ENCODE data around the gene APOOL.

The APOOL gene

DNA sequence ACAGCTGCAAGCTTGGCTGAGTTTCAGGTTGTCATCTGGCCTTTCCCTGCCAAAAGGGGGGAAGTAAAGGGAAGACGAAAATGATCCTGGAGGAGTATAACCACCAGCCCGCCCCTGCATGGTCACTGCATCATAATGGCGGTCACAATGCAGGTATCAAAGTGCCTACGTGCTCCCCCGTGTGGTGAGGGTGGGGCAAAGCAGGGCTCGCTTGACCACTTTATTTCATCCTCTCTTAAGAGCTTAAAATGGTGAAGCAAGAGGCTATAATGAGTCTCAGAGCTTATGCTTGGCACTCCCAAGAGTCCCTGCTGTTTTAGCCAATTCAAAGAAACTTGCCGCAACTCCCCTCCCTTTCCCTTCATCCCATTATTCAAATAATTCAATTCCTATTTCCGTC is 105.6 kb downstream of the APOOL start:
- peak; percentile 28 for DNase-seq (ENCODE audit: low spot score)
- in situ Hi-C loops (cut with MboI; ENCODE audit: low sequenced_read_pairs, unreplicated experiment): no loop called here

DNA sequence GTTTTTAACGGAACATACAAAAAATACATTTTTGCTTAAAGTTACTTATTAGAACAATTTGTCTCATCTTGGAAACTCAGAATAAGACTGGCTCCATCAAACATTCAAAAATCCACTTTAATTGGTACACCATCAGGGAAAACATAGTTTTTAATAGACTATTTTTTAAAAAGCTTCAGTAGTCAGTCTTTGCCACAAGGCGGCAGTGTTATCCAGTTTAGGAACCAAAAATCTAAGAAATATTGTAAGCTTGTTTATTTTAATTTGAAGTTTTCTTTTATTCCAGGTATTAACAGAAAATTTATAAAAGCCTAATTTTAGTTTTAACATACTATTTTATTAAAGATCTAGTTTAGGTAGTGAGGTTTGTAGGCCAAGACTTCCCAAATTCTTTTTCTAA is 107.7 kb downstream of the APOOL start:
- in situ Hi-C loops (cut with MboI; ENCODE audit: low sequenced_read_pairs, unreplicated experiment): no loop called here

More for the DNA sequence above, 105.6 kb downstream of the APOOL start:
- TF ChIP-seq, protein P1, sequence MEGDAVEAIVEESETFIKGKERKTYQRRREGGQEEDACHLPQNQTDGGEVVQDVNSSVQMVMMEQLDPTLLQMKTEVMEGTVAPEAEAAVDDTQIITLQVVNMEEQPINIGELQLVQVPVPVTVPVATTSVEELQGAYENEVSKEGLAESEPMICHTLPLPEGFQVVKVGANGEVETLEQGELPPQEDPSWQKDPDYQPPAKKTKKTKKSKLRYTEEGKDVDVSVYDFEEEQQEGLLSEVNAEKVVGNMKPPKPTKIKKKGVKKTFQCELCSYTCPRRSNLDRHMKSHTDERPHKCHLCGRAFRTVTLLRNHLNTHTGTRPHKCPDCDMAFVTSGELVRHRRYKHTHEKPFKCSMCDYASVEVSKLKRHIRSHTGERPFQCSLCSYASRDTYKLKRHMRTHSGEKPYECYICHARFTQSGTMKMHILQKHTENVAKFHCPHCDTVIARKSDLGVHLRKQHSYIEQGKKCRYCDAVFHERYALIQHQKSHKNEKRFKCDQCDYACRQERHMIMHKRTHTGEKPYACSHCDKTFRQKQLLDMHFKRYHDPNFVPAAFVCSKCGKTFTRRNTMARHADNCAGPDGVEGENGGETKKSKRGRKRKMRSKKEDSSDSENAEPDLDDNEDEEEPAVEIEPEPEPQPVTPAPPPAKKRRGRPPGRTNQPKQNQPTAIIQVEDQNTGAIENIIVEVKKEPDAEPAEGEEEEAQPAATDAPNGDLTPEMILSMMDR (IDR thresholded peaks at IDR 0.05; ENCODE audit: borderline replicate concordance, control extremely low read depth, extremely low read depth, insufficient read depth, missing control alignments): peak; percentile 38

DNA sequence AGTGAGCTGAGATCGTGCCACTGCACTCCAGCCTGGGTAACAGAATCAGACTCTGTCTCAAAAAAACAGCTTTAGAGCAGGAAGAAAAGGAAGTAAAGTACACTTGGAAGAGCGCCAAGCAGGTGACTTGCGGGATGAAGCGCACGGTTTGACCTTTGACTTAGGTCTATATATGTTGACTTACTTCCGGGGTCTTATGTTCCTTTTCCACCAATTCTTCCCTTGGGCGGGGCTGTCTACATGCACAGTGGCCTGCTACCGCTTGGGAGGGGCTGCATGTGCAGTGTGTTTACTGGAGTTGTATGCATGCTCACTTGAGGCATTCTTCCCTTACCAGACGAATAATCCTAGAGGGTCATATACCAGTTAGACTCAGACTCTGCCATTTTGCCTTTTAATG is 108.6 kb downstream of the APOOL start:
- in situ Hi-C loops (cut with MboI; ENCODE audit: low sequenced_read_pairs, unreplicated experiment): no loop called here
- no peak for DNase-seq (ENCODE audit: low spot score)
- TF ChIP-seq, protein P1 (IDR thresholded peaks at IDR 0.05; ENCODE audit: borderline replicate concordance, control extremely low read depth, extremely low read depth, insufficient read depth, missing control alignments): no peak

More for the DNA sequence above, 107.7 kb downstream of the APOOL start:
- DNase-seq (ENCODE audit: low spot score): no peak
- TF ChIP-seq, protein P1 (IDR thresholded peaks at IDR 0.05; ENCODE audit: borderline replicate concordance, control extremely low read depth, extremely low read depth, insufficient read depth, missing control alignments): peak; percentile 54

DNA sequence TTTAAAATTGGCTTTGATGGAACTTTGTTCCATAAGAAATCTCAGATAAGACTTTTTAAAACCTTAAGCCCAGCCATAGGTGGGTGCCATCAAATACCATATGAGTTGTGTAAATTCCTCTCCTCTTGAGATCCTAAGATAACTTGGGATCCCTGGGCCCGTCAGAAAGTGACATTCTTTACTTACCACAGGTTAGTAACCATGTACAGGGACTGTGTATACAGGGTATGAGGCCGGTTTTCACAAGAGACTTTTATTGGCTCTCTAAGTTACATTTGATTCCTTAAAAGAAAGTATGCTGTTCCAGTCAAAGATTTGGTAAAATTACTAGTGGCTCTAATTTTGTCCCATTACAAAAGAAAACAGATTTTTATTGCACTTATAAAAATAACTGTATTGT is 110.1 kb downstream of the APOOL start:
- in situ Hi-C loops (cut with MboI; ENCODE audit: low sequenced_read_pairs, unreplicated experiment): no loop called here
- TF ChIP-seq, protein P1 (IDR thresholded peaks at IDR 0.05; ENCODE audit: borderline replicate concordance, control extremely low read depth, extremely low read depth, insufficient read depth, missing control alignments): no peak
- DNase-seq (ENCODE audit: low spot score): no peak

DNA sequence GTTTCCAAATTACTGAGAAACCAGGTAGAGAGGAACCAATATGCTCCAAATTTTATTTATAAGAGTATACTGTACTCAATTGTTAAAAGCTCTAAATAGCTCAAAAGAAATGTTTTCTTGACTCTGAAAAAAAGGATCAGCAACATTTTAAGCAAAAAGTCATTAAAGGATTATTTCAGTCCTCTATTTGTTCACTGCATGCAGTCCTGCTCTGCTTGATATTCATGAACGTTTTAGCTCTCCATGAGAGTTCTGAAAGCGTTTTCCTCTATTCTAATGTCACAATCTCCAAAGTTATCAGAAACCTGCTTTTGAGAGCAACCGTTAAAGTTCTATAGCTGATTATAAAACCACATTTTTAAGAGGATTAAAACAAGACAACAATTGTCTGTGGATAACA is 110.5 kb downstream of the APOOL start:
- in situ Hi-C loops (cut with MboI; ENCODE audit: low sequenced_read_pairs, unreplicated experiment): no loop called here
- no peak for DNase-seq (ENCODE audit: low spot score)
- TF ChIP-seq, protein P1 (IDR thresholded peaks at IDR 0.05; ENCODE audit: borderline replicate concordance, control extremely low read depth, extremely low read depth, insufficient read depth, missing control alignments): no peak

DNA sequence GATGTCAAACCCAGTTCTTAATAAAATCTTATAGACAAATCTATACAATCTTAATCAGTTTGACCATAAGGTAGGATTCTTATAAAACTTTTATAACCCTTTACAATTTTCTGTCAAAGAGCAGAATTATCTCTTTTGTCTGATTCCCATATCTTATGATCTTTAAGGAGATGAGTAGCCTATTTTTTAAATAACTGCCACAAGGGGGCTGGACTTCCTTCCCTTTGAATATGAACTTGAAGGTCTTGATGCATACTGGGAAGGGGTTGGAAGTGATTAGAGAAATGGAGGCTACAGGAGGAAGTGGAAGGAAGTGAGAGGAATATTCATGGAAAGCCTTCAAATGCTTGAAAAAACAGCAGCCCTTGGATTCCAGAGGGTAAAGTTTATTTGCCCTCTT is 111.1 kb downstream of the APOOL start:
- in situ Hi-C loops (cut with MboI; ENCODE audit: low sequenced_read_pairs, unreplicated experiment): no loop called here
- no peak for DNase-seq (ENCODE audit: low spot score)
- TF ChIP-seq, protein P1 (IDR thresholded peaks at IDR 0.05; ENCODE audit: borderline replicate concordance, control extremely low read depth, extremely low read depth, insufficient read depth, missing control alignments): no peak

DNA sequence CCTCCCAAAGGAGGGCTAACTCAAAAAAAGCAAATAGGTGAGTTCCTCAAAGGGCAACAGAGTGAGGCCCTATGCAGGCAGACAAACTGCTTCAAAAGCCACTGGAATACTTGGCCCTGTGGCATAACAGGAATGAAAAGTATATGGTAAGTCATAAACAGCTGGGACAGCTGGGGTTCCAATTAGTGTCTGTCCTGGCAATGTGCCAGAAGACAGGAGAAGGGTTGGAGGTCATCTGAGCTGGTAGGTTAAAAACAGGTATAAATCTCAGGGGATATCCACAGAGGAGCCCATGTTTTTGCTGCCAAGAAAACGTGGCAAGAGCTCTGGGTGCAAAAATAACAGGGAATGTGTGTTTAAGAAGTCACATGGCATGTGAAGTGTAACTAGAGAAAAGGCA is 111.6 kb downstream of the APOOL start:
- in situ Hi-C loops (cut with MboI; ENCODE audit: low sequenced_read_pairs, unreplicated experiment): no loop called here
- DNase-seq (ENCODE audit: low spot score): no peak

More for the DNA sequence above, 111.6 kb downstream of the APOOL start:
- TF ChIP-seq, protein P1 (IDR thresholded peaks at IDR 0.05; ENCODE audit: borderline replicate concordance, control extremely low read depth, extremely low read depth, insufficient read depth, missing control alignments): no peak

Measured in GM13976 (cell line).